Ectodermal cell (in vitro differentiated cells): ENCODE results near the gene SNX6. TPM values are rescaled to one million over a fixed set of nuclear protein-coding genes. Genes with fewer than 3 reads are reported as not detected.

Experiments used
- H3K27ac ChIP-seq: 2 replicates; pipeline ENCODE4 v1.7.0; 2013; ENCODE audit warnings: mild to moderate bottlenecking, low read depth, low read length; ENCODE audit not compliant: insufficient read depth, poor library complexity, severe bottlenecking
- H3K27me3 ChIP-seq: 2 replicates; pipeline ENCODE4 v1.7.0; 2013; ENCODE audit warnings: mild to moderate bottlenecking, low read length; ENCODE audit not compliant: insufficient read depth, control insufficient read depth, poor library complexity, severe bottlenecking
- H3K36me3 ChIP-seq: one replicate; pipeline ENCODE4 v1.7.0; 2013; ENCODE audit warnings: low read length; ENCODE audit not compliant: control insufficient read depth, insufficient read depth
- H3K4me1 ChIP-seq: one replicate; pipeline ENCODE4 v1.7.0; 2013; ENCODE audit warnings: low read length; ENCODE audit not compliant: control insufficient read depth, insufficient read depth
- H3K4me3 ChIP-seq: 2 replicates; pipeline ENCODE4 v1.7.0; 2013; ENCODE audit warnings: low read depth, low read length, control low read depth; ENCODE audit not compliant: insufficient read depth
- H3K9me3 ChIP-seq: 2 replicates; pipeline ENCODE4 v1.7.0; 2013; ENCODE audit warnings: mild to moderate bottlenecking, low read length, moderate library complexity; ENCODE audit not compliant: control insufficient read depth
- WGBS, 2 experiments: methylation state at CpG; one replicate each; pipeline ENCODE4 v1.1.7; 2013; ENCODE audit warnings: missing lambda C conversion rate in 2 of 2; 5-methylcytosine and 5-hydroxymethylcytosine counted together
- polyA plus RNA-seq, 4 experiments: library from polyadenylated mRNA; stranded (reverse); fragments of 50-300 nt; gene quantifications; one replicate each; pipeline ENCODE4 v1.2.3, GENCODE V29; 2013

The SNX6 gene
- 98.3 TPM for polyA plus RNA-seq (2013, experiment 1 of 4)
- 103 TPM for polyA plus RNA-seq (2013, experiment 2 of 4)
- polyA plus RNA-seq (2013, experiment 3 of 4), result 98.7 TPM
- polyA plus RNA-seq (2013, experiment 4 of 4), result 99.6 TPM

- Histone ChIP-seq H3K36me3 (no peaks in the 10 kb centered on the region), H3K4me1 (no peaks in the 10 kb centered on the region), H3K27me3 (no peaks in the 10 kb centered on the region), H3K9me3 (no peaks in the 10 kb centered on the region), H3K4me3 (peak within 1 kb of the TSS; percentile 82), H3K27ac (no peak within 1 kb of the TSS)
- WGBS, 2 experiments, result 5 to 6% methylated on average over 84 of the region's 84 CpGs
Observed at GRCh38 chr14:34629657-34630529, at the start of gene SNX6. Gene SNX6, minus strand, starts transcription at chr14:34630148. Its CDS starts 32 bp downstream, at chr14:34630116.

GRCh38 chr14:34678735-34679134 lies 48.8 kb upstream of the SNX6 start:
- Histone ChIP-seq H3K9me3 (no peaks in the 10 kb centered on the region), H3K4me3 (no peak overlapping the region), H3K36me3 (no peaks in the 10 kb centered on the region), H3K27me3 (no peaks in the 10 kb centered on the region), H3K27ac (no peak overlapping the region), H3K4me1 (no peaks in the 10 kb centered on the region)
- whole genome bisulfite sequencing, 2 experiments, result 89 to 98% methylated on average over 4 to 7 of the region's 8 CpGs

- Histone ChIP-seq H3K4me1 (no peaks in the 10 kb centered on the region), H3K9me3 (no peaks in the 10 kb centered on the region), H3K27me3 (no peaks in the 10 kb centered on the region), H3K27ac (no peak overlapping the region), H3K4me3 (no peak overlapping the region), H3K36me3 (no peaks in the 10 kb centered on the region)
- 87 to 91% methylated on average over 7 of the region's 7 CpGs for WGBS, 2 experiments
Observed at GRCh38 chr14:34678306-34678705, 48.4 kb upstream of the SNX6 start.

GRCh38 chr14:34676516-34677211 lies 46.7 kb upstream of the SNX6 start:
- Histone ChIP-seq H3K9me3 (no peaks in the 10 kb centered on the region), H3K4me3 (no peak overlapping the region), H3K4me1 (no peaks in the 10 kb centered on the region), H3K27ac (no peak overlapping the region), H3K27me3 (no peaks in the 10 kb centered on the region), H3K36me3 (no peaks in the 10 kb centered on the region)
- WGBS, 2 experiments, result 84 to 93% methylated on average over 7 of the region's 7 CpGs

GRCh38 chr14:34673702-34674101 lies 43.8 kb upstream of the SNX6 start:
- Histone ChIP-seq H3K9me3 (no peaks in the 10 kb centered on the region), H3K4me3 (no peak overlapping the region), H3K36me3 (no peaks in the 10 kb centered on the region), H3K4me1 (no peaks in the 10 kb centered on the region), H3K27ac (no peak overlapping the region), H3K27me3 (no peaks in the 10 kb centered on the region)
- WGBS, 2 experiments, result 83 to 100% methylated on average over 1 of the region's 1 CpG

- Histone ChIP-seq H3K27ac (no peak overlapping the region), H3K4me1 (no peaks in the 10 kb centered on the region), H3K36me3 (no peaks in the 10 kb centered on the region), H3K27me3 (no peaks in the 10 kb centered on the region), H3K4me3 (no peak overlapping the region), H3K9me3 (no peaks in the 10 kb centered on the region)
- 71 to 80% methylated on average over 6 of the region's 6 CpGs for WGBS, 2 experiments
Observed at GRCh38 chr14:34671716-34672115, 41.8 kb upstream of the SNX6 start.

GRCh38 chr14:34668111-34668510 lies 38.2 kb upstream of the SNX6 start:
- no peaks in the 10 kb centered on the region for H3K9me3 ChIP-seq
- H3K27ac ChIP-seq, result no peak overlapping the region
- H3K27me3 ChIP-seq, result no peaks in the 10 kb centered on the region
- WGBS, 2 experiments, result 73 to 81% methylated on average over 2 of the region's 2 CpGs
- no peaks in the 10 kb centered on the region for H3K4me1 ChIP-seq
- H3K36me3 ChIP-seq, result no peaks in the 10 kb centered on the region
- no peak overlapping the region for H3K4me3 ChIP-seq

- Histone ChIP-seq H3K27ac (no peak overlapping the region), H3K36me3 (no peaks in the 10 kb centered on the region), H3K27me3 (no peaks in the 10 kb centered on the region), H3K4me1 (no peaks in the 10 kb centered on the region), H3K9me3 (no peaks in the 10 kb centered on the region), H3K4me3 (no peak overlapping the region)
- 89 to 90% methylated on average over 7 of the region's 7 CpGs for WGBS, 2 experiments
Observed at GRCh38 chr14:34667007-34667406, 37.1 kb upstream of the SNX6 start.

GRCh38 chr14:34665785-34666435 lies 36.0 kb upstream of the SNX6 start:
- H3K4me1 ChIP-seq, result no peaks in the 10 kb centered on the region
- no peak overlapping the region for H3K4me3 ChIP-seq
- no peaks in the 10 kb centered on the region for H3K9me3 ChIP-seq
- H3K27ac ChIP-seq, result no peak overlapping the region
- no peaks in the 10 kb centered on the region for H3K27me3 ChIP-seq
- no peaks in the 10 kb centered on the region for H3K36me3 ChIP-seq
- WGBS, 2 experiments, result 83 to 88% methylated on average over 2 of the region's 2 CpGs

GRCh38 chr14:34662561-34663088 lies 32.7 kb upstream of the SNX6 start:
- H3K36me3 ChIP-seq, result no peaks in the 10 kb centered on the region
- H3K4me1 ChIP-seq, result no peaks in the 10 kb centered on the region
- H3K27me3 ChIP-seq, result no peaks in the 10 kb centered on the region
- WGBS, 2 experiments, result 90 to 92% methylated on average over 3 of the region's 4 CpGs
- no peak overlapping the region for H3K4me3 ChIP-seq
- H3K9me3 ChIP-seq, result no peaks in the 10 kb centered on the region
- no peak overlapping the region for H3K27ac ChIP-seq
